ENCODE measurements around the gene CAMTA1. TPM values are rescaled to one million over a fixed set of nuclear protein-coding genes. Genes with fewer than 3 reads are reported as not detected.
A peak's percentile ranks its signal among the peaks of the same experiment; 100 is the strongest.
"Not testable (repeated sequence)": the region's sequence is repeated elsewhere in the genome, so short reads cannot be mapped to it uniquely, and the experiment has no call there.

The CAMTA1 gene
- total RNA-seq, 1 donor from 2014 or later = 127 TPM

GRCh38 chr1:7113822-7114221, 328.6 kb downstream of the CAMTA1 start:
- FAIRE-seq (no peak), DNase-seq (ENCODE audit: low spot score in 2 of 2) (no peak)

GRCh38 chr1:7116001-7116400, 330.7 kb downstream of the CAMTA1 start:
- DNase-seq (ENCODE audit: low spot score in 2 of 2) = no peak
- FAIRE-seq = no peak

GRCh38 chr1:7117399-7118281, 332.4 kb downstream of the CAMTA1 start:
- FAIRE-seq (no peak), DNase-seq (ENCODE audit: low spot score in 2 of 2) (no peak)

- DNase-seq (ENCODE audit: low spot score in 2 of 2) = no peak
- no peak for FAIRE-seq
Observed at GRCh38 chr1:7119156-7119555, 333.9 kb downstream of the CAMTA1 start.

- DNase-seq (ENCODE audit: low spot score in 2 of 2) (no peak), FAIRE-seq (no peak)
Observed at GRCh38 chr1:7120863-7121621, 335.8 kb downstream of the CAMTA1 start.

GRCh38 chr1:7121622-7121988, 336.4 kb downstream of the CAMTA1 start:
- FAIRE-seq (no peak), DNase-seq (ENCODE audit: low spot score in 2 of 2) (peak in 1 of 2 donors; percentile 33)

GRCh38 chr1:7127322-7128075, 342.2 kb downstream of the CAMTA1 start:
- DNase-seq (ENCODE audit: low spot score in 2 of 2) (no peak), FAIRE-seq (no peak)

GRCh38 chr1:7128293-7128692, 343.0 kb downstream of the CAMTA1 start:
- FAIRE-seq = no peak
- no peak for DNase-seq (ENCODE audit: low spot score in 2 of 2)

GRCh38 chr1:7130127-7130526, 344.9 kb downstream of the CAMTA1 start:
- DNase-seq (ENCODE audit: low spot score in 2 of 2) = no peak
- FAIRE-seq = no peak

- FAIRE-seq (no peak), DNase-seq (ENCODE audit: low spot score in 2 of 2) (no peak)
Observed at GRCh38 chr1:7135493-7135892, 350.2 kb downstream of the CAMTA1 start.

GRCh38 chr1:7136166-7136953, 351.1 kb downstream of the CAMTA1 start:
- no peak for DNase-seq (ENCODE audit: low spot score in 2 of 2)
- no peak for FAIRE-seq

GRCh38 chr1:7140251-7140650, 355.0 kb downstream of the CAMTA1 start:
- no peak for DNase-seq (ENCODE audit: low spot score in 2 of 2)
- FAIRE-seq = no peak

- no peak for DNase-seq (ENCODE audit: low spot score in 2 of 2)
- FAIRE-seq = no peak
Observed at GRCh38 chr1:7145947-7146346, 360.7 kb downstream of the CAMTA1 start.

GRCh38 chr1:7146710-7147109, 361.5 kb downstream of the CAMTA1 start:
- FAIRE-seq (no peak), DNase-seq (ENCODE audit: low spot score in 2 of 2) (no peak)

GRCh38 chr1:7147581-7148282, 362.5 kb downstream of the CAMTA1 start:
- FAIRE-seq; DNase-seq (ENCODE audit: low spot score in 2 of 2): not testable (repeated sequence)

GRCh38 chr1:7149080-7149838, 364.0 kb downstream of the CAMTA1 start:
- DNase-seq (ENCODE audit: low spot score in 2 of 2) (peak in 1 of 2 donors; percentile 56), FAIRE-seq (no peak)

- DNase-seq (ENCODE audit: low spot score in 2 of 2) (no peak), FAIRE-seq (no peak)
Observed at GRCh38 chr1:7150724-7151280, 365.5 kb downstream of the CAMTA1 start.

GRCh38 chr1:7151978-7152377, 366.7 kb downstream of the CAMTA1 start:
- DNase-seq (ENCODE audit: low spot score in 2 of 2) = no peak
- FAIRE-seq = no peak
